Stimulated activated CD4-positive, alpha-beta T cell treated with anti-CD3 and anti-CD28 coated beads, Interleukin-4, amount 100 ng/mL, for 1 hour (primary cell): ENCODE results near the gene MLPH.
"Not testable (repeated sequence)": the region's sequence is repeated elsewhere in the genome, so short reads cannot be mapped to it uniquely, and the experiment has no call there.

Source experiments
- DNase-seq: peaks from one replicate; pipeline ENCODE4 v3.0.0-alpha.2; 2020

MLPH gene

GRCh38 chr2:237459226-237459625, 27.8 kb upstream of the MLPH start:
- DNase-seq, result no peak

GRCh38 chr2:237459741-237460174, 27.3 kb upstream of the MLPH start:
- no peak for DNase-seq

DNA sequence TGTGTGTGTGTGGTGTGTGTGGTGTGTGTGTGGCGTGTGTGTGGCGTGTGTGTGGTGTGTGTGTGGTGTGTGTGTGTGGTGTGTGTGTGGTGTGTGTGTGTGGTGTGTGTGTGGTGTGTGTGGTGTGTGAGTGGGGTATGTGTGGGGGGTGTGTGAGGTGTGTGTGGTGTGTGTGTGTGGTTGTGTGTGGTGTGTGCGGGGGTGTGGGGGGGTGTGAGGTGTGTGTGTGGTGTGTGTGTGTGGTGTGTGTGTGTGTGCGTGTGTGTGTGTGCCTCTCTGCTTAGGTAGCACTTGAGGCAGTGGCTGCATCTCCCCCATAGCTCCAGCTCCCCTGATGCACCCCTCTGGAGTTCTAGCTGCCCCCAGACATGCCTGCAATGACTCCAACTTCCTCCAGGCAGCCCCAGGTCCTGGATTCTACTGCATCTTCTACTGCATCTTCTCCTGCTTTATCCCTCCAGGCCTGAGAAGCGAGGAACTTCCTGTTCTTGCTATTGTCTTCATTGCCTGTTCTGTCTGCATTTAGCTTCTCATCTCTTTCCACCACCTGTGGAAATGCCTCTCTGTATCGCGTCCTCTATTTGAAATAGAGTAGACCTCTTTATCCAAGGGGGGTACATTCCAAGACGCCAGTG, 22.2 kb upstream of the MLPH start:
- no peak for DNase-seq

DNA sequence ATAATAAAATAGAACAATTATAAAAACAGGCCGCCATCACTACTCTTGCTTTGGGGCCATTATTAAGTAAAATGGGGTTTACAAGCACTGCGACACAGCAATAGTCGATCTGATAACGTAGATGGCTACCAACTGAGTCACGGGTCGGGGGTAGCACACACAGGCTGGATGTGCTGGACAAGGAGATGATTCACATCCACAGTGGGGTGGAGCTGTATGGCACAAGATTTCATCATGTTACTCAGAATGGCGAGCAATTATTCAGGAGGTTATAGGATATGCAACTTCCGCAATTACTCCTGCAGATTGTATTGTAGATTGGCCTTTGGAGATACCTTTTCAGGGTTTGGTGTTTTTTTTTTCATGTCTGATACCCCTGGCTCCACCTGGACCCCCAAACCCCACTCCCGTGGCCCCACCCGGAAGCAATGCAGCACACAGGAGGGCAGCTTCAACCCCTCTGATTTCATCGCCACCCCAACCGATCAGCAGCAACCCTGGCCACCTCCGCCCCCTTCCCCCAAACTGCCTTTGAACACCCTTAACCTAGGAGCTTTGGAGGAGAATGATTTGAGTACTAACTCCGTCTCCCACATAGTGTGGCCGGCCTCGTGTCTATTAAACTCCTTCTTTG, 21.4 kb upstream of the MLPH start:
- DNase-seq, result no peak

DNA sequence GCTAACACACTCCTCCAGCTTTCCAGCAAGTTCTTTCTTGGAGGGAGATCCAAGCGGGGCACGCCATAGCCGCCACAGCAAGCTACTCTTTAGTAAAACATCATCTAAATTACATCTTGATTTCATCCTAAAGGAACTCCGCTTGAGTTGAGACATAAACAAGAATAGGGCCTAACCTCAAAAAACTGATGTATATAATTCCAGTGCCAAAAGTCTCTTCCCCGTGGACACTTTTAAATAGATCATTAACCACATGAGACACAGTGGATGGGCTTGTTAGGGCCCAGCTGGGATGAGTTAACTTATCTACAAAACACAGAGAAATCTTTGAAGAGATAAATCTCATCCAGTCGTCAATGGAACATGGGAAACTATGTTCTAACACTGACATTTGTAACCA, 20.8 kb upstream of the MLPH start:
- no peak for DNase-seq

DNA sequence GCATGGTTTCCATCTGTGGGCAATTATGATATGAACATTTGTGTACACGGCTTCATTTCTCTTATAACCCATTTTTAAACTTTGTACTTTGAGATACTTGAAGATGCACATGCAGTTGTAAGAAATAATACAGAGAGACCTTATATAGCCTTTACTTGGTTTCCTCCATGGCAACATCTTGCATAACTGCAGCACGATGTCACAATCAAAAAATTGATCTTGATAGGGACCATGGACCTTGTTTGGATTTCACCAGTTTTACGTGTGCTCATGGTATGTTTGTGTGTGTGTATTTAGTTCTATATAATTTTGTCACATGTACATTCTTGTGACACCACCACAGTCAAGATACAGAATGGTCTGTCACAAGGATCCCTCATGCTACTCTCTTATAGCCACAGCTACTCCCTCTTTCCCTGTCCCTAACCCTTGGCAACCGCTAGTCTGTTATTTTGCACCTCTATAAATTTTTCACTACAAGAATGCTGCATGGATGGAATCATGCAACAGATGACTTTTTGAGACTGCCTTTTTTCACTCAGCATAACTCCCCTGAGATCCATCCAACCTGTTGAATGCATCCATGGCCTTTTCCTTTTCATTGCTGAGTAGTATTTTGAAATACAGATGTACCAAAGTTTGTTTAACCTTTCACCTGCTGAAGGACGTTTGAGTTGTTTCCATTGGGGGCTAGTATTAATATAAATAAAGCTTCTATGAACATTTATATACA, 19.4 kb upstream of the MLPH start:
- DNase-seq, result no peak

DNA sequence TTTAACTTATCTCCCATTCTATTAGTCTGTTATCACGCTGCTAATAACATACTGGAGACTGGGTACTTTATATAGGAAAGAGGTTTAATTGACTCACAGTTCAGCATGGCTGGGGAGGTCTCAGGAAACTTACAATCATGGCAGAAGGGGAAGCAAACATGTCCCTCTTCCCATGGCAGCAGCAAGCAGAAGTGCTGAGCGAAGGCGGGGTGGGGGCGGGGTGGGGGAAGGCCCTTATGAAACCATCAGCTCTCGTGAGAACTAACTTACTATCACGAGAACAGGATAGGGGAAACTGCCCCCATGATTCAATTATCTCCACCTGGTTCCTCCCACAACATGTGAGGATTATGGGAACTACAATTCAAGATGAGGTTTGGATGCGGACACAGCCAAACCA, 17.6 kb upstream of the MLPH start:
- not testable (repeated sequence) for DNase-seq

DNA sequence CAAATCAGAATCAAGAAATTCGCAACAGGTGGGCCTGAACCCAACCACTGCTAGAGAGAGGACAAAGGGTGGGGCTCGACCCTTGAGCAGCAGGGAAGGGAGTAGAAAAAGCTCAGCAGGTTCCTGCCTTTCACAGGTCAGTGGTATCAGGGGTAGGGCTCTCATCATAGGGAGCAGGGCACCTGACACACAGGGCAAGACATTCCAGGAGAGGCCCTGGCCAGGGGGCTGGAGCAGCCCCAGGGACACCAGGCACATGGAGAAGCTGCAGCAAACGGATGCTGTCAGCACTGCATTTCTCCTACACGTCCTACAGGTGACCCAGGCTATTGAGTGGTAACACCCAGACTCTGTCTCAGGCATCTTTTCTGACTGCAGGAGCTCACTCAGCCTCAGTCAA, 17.2 kb upstream of the MLPH start:
- no peak for DNase-seq

DNA sequence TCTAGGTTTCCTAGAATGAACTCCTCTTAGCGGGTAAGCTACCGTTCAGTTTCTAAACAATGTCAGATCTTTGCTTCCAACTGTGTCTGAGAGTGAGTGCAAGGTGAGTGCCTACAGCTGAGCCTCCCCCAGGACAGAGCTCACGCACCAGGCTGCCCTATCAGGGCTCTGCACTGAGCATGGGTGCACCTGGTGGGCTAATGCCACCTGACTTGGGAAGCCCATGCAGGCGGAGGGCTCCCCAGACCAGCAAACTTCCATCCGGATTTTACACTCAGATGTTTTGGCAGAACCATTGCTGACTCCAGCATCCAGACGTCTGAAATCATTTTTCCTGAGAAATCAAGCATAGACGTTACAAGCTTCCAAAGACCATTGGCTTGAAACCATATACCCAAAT, 16.1 kb upstream of the MLPH start:
- DNase-seq, result no peak

DNA sequence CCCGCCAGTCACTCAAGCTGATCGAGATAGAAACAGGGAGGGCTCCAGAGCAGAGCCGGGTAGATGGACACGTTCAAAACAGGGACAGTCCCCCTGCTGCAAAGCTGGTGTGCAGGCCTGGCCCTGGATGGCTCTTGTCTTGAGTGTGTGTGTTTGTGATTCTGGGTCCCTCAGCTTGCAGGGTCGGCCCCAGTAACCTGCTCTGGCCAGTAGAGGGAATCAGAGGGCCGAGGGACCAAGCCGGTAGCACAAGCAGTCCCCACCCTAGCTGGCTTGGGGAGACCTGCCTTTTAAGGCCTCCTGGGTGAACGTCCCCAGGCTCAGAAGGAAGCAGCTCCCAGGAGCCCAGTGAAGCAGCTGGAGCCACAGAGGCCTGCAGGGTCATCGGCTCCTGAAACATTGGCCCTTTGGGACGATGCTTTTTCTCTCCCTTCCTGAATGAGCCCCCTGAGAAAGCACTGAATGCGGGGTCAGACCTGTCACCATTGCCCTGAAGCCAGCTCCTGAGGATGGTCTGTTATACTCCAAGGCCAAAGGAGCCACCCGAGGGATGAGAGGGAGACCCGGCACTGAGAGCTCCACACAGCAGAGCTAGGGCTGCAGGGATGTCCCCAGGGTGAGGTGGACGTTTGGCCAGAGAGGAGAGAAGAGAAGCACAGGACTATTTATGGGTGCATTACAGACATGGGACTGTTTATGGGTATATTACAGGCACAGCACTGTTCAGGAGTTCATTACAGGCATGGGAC, 15.4 kb upstream of the MLPH start:
- DNase-seq, result peak; percentile 37

DNA sequence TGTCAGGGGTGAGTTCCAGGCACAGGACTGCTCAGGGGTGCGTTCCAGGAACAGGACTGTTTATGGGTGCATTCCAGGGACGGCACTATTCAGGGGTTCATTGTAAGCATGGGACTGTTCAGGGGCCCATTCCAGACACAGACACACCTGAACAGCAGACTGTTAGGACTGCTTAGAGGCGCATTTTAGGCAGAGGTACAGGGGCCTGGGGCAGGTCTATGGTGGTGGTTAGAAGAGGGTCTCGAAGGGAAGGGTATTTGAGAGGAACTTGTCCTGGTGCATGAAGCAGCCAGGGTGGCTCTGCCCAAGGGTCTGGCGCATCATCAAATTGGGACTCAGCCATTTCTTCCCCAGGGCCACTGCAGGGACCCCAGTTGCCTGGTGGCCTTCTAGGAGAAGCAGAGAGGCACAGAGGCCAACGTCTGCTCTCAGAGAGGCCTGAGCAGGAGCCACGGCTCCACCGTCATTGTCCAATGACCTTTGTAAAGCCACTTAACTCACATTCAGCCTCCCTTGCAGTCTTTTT, 14.8 kb upstream of the MLPH start:
- DNase-seq, result no peak

GRCh38 chr2:237472909-237473877, 13.9 kb upstream of the MLPH start:
- no peak for DNase-seq

- DNase-seq, result no peak
Observed at GRCh38 chr2:237473878-237474441, 13.1 kb upstream of the MLPH start.

DNA sequence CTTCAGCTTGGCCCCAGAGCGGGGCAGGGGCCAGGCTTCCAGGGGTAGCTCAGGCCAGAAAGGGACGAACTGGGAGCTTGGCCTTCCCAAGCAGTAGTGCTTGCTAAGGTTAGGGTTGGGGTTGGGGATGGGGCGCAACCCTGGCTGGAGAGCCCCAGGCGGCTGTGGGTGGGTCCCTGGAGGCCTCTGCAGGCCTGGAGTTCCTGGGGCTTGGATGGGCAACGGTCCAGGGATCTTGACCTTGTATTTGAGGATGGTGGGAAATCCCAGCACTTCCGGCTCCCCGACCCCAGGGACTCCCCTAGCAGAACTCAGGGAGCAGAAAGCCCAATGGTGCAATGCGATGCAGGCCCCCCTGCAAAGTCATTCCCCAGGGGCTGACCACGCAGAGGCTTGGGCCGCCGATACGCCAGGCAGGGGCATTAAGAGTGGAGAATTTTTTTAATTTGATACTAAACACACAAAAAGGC, 12.6 kb upstream of the MLPH start:
- no peak for DNase-seq

- peak; percentile 81 for DNase-seq
Observed at GRCh38 chr2:237474931-237475703, 11.9 kb upstream of the MLPH start.

DNA sequence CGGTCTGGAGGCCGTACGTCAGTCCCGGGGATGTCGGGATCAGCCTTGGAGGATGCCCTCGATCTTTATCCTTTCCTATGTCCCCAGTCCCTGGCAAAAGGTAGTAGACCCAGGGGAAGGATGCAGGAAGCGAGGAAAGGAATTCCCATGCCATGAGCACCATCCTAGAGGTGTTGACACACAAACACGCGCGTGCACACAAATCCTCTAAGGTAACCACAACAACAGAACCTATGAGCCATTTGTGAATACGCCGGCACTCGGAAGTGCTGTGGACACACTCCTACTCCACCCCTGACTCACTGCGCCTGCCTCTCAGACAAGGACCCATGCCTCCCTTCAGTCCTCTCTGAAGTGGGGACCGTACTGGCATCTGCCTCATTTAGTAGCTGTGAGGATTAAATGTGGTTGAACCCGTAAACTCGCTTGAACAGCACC, 11.3 kb upstream of the MLPH start:
- peak; percentile 42 for DNase-seq

- no peak for DNase-seq
Observed at GRCh38 chr2:237478095-237478494, 9.0 kb upstream of the MLPH start.

DNA sequence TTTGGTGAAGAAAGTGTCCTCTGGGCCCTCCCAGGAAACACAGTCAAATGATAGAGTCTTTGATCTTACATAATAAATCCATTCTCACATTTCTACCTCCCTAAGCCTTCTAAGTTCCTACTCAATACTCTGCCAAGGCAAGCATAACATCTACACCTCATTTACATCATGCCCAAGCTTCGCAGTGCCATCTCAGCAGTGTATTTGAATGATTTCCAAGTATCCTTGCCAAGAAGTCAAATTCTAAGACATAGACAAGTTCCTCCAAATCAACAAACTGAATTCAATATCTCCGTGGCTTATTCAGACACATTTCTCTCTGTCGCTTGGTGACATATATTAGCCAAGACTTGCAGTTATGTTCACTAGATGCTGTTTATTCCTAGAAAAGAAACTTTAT, 8.1 kb upstream of the MLPH start:
- no peak for DNase-seq

GRCh38 chr2:237479747-237480146, 7.3 kb upstream of the MLPH start:
- DNase-seq, result no peak

DNA sequence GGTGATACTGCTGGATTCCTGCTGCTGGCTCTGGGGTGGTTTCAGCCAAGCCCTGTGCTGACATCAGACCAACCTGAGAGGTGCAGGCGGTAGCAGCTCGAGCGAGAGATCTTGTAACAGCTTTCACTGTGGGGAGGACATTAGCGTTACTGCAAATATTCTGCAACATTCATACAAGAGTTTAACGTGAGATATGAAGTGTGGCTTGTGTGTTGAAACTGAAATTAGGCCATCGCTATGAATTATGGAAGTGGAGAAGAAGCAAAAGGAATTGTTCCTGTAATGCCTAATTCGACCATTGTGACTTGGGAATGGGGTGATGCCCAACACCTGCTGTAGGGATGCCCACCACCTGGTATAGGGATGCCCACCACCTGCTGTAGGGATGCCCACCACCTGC, 6.5 kb upstream of the MLPH start:
- DNase-seq, result no peak
